ENCODE data around the gene ATP4B. TPM values are rescaled to one million over a fixed set of nuclear protein-coding genes. Genes with fewer than 3 reads are reported as not detected.
"Not testable (repeated sequence)": the region's sequence is repeated elsewhere in the genome, so short reads cannot be mapped to it uniquely, and the experiment has no call there.

ATP4B gene
- polyA plus RNA-seq, 1 of the 3 experiments (the other 2 are of a cell fraction), result not detected

DNA sequence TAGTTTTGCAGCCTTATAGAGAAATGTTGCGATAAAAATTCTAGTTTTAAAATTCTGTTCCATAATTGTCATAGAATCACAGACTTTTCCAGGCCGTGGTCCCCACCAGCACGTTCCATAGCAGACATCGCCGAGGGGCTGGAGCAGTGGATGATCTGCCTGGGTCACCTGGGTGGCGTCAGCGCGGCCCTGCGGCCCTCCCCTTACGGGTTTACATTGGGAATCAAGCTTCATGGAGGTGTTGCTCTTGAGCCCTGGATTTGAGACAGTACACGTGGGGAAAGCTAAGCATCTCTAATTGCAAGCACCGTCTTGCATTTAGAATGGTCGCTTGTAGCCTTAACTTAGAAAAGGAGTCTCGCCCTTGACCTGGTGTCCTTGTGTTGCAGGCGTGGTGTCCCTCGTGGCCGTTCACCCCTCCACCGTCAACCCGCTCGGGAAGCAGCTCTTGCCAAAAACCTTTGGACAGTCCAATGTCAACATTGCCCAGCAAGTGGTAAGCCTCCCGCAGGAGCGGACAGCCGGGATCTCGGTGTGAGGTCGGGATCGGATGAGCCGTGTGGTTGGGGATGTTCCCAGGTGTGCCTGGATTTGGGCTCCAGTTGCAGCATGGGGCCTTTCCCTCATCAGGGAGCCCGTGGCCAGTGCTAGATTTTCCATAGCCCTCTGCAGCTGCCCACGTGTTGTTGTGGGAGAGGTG lies 35.1 kb downstream of the ATP4B start:
- peaks cover 9 to 15% of the 10 kb centered on the region in 2 experiments; a peak in 3 of 4 replicates for H3K4me1 ChIP-seq (ENCODE audit: control insufficient read depth in 1 of 2, insufficient read depth in 2 of 2, low read depth in 1 of 2, low read length in 1 of 2)
- no peak overlapping the region for H3K4me2 ChIP-seq
- H3K4me3 ChIP-seq (ENCODE audit: low read depth in 2 of 2, low read length in 1 of 2), result no peak overlapping the region
- CTCF ChIA-PET, result interaction anchor here (1.7 kb wide), 1 partner anchor 102 kb away, joined by 5 read pairs; no protein-coding TSS in a partner anchor
- peaks cover 17% of the 10 kb centered on the region for H3F3A ChIP-seq (replicated peaks; ENCODE audit: insufficient read depth)
- H4K20me1 ChIP-seq (ENCODE audit: insufficient read depth), result peaks cover 48% of the 10 kb centered on the region
- no peak for DNase-seq
- peaks cover 27% of the 10 kb centered on the region for H3K79me2 ChIP-seq (ENCODE audit: insufficient read depth)
- no peaks in the 10 kb centered on the region for H3K27me3 ChIP-seq (ENCODE audit: insufficient read depth)
- H3K9ac ChIP-seq, result no peak overlapping the region
- no peak overlapping the region for H3K27ac ChIP-seq (ENCODE audit: low read depth in 2 of 2, low read length in 1 of 2)
- H3K36me3 ChIP-seq (replicated peaks in 1 of 2; ENCODE audit: control insufficient read depth in 1 of 2, insufficient read depth in 2 of 2, low read length in 1 of 2), result peaks cover 4 to 8% of the 10 kb centered on the region in 2 experiments
- H3K9me2 ChIP-seq, result no peaks in the 10 kb centered on the region
- POLR2A ChIA-PET, result no interaction called here
- no peak overlapping the region for H2AFZ ChIP-seq (ENCODE audit: low read depth)
- WGBS (ENCODE audit: low lambda C conversion rate), result 93% methylated on average over 18 of the region's 29 CpGs
- H3K9me3 ChIP-seq, result no peaks in the 10 kb centered on the region
- TF ChIP-seq RAD21 (IDR thresholded peaks at IDR 0.05; ENCODE audit: low read length), result no peak

DNA sequence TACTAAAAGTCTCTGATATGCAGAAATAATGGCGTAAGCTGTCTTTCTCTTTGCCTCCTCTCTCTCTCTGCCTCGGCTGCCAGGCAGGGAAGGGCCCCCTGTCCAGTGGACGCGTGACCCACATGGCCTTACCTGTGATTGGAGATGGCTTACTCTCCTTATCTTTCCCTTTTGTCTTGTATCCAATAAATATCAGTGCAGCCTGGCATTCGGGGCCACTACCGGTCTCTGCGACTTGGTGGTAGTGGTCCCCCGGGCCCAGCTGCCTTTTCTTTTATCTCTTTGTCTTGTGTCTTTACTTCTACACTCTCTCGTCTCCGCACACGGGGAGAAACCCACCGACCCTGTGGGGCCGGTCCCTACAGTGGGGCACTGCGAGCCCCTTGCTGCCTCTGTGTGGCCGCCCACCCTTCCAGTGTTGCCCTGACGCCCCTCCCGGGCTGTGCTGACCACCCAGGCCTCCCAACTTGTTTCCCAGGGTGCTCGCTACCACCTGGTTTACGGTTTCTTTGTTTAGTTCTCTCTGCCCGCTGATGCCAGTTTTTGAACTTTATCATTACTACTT lies 35.9 kb downstream of the ATP4B start:
- H3K27me3 ChIP-seq (ENCODE audit: insufficient read depth), result not testable (repeated sequence)

DNA sequence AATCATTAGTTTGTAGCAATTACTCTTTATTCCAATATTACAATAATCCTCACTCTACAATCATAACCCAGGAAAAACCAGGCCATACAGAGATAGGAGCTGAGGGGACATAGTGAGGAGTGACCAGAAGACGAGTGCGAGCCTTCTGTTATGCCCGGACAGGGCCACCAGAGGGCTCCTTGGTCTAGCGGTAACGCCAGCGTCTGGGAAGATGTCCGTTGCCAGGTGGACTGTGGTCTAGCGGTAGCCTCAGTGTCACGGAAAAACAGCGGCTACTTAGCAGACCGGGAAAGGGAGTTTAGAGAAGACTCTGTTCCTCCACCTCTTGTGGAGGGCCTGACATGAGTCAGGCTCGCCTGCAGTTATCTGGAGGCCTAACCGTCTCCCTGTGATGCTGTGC lies 36.5 kb downstream of the ATP4B start:
- DNase-seq; H2AFZ ChIP-seq (ENCODE audit: low read depth); H3K36me3 ChIP-seq (replicated peaks in 1 of 2; ENCODE audit: control insufficient read depth in 1 of 2, insufficient read depth in 2 of 2, low read length in 1 of 2); H3K4me3 ChIP-seq (ENCODE audit: low read depth in 2 of 2, low read length in 1 of 2); H3K4me2 ChIP-seq; H3K27ac ChIP-seq (ENCODE audit: low read depth in 2 of 2, low read length in 1 of 2); POLR2A ChIA-PET; H3K27me3 ChIP-seq (ENCODE audit: insufficient read depth); H3K9me3 ChIP-seq; H3K9me2 ChIP-seq; H3K9ac ChIP-seq: not testable (repeated sequence)
- TF ChIP-seq SMC3 (IDR thresholded peaks at IDR 0.05; ENCODE audit: low read depth, low read length) (peak; percentile 16; the same call in 1 of the 2 replicates), RAD21 (IDR thresholded peaks at IDR 0.05; ENCODE audit: low read length) (peak; percentile 53)
- TF ChIP-seq, protein P1, sequence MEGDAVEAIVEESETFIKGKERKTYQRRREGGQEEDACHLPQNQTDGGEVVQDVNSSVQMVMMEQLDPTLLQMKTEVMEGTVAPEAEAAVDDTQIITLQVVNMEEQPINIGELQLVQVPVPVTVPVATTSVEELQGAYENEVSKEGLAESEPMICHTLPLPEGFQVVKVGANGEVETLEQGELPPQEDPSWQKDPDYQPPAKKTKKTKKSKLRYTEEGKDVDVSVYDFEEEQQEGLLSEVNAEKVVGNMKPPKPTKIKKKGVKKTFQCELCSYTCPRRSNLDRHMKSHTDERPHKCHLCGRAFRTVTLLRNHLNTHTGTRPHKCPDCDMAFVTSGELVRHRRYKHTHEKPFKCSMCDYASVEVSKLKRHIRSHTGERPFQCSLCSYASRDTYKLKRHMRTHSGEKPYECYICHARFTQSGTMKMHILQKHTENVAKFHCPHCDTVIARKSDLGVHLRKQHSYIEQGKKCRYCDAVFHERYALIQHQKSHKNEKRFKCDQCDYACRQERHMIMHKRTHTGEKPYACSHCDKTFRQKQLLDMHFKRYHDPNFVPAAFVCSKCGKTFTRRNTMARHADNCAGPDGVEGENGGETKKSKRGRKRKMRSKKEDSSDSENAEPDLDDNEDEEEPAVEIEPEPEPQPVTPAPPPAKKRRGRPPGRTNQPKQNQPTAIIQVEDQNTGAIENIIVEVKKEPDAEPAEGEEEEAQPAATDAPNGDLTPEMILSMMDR (IDR thresholded peaks at IDR 0.05), result peak; percentile 51
- Histone ChIP-seq H3K79me2 (ENCODE audit: insufficient read depth) (peaks cover 35% of the 10 kb centered on the region), H4K20me1 (ENCODE audit: insufficient read depth) (peaks cover 51% of the 10 kb centered on the region), H3F3A (replicated peaks; ENCODE audit: insufficient read depth) (peaks cover 17% of the 10 kb centered on the region), H3K4me1 (ENCODE audit: control insufficient read depth in 1 of 2, insufficient read depth in 2 of 2, low read depth in 1 of 2, low read length in 1 of 2) (peaks cover 10 to 15% of the 10 kb centered on the region in 2 experiments; a peak in 3 of 4 replicates)
- WGBS (ENCODE audit: low lambda C conversion rate), result 86% methylated on average over 13 of the region's 13 CpGs
- CTCF ChIA-PET, result interaction anchor here (0.7 to 1.2 kb wide), 7 partner anchors 10 to 164 kb away, joined by 3 to 6 read pairs (median 3); no protein-coding TSS in a partner anchor

More for the DNA sequence above, 35.9 kb downstream of the ATP4B start:
- 96% methylated on average over 20 of the region's 20 CpGs for WGBS (ENCODE audit: low lambda C conversion rate)
- H3K4me3 ChIP-seq (ENCODE audit: low read depth in 2 of 2, low read length in 1 of 2); DNase-seq; H3K4me2 ChIP-seq; H2AFZ ChIP-seq (ENCODE audit: low read depth); H3K27ac ChIP-seq (ENCODE audit: low read depth in 2 of 2, low read length in 1 of 2); H3K9me3 ChIP-seq; H3K36me3 ChIP-seq (replicated peaks in 1 of 2; ENCODE audit: control insufficient read depth in 1 of 2, insufficient read depth in 2 of 2, low read length in 1 of 2); POLR2A ChIA-PET; H3K9ac ChIP-seq; H3K9me2 ChIP-seq: not testable (repeated sequence)
- Histone ChIP-seq H4K20me1 (ENCODE audit: insufficient read depth) (peaks cover 51% of the 10 kb centered on the region), H3K4me1 (ENCODE audit: control insufficient read depth in 1 of 2, insufficient read depth in 2 of 2, low read depth in 1 of 2, low read length in 1 of 2) (peaks cover 11 to 15% of the 10 kb centered on the region in 2 experiments; a peak in 3 of 4 replicates), H3K79me2 (ENCODE audit: insufficient read depth) (peaks cover 34% of the 10 kb centered on the region), H3F3A (replicated peaks; ENCODE audit: insufficient read depth) (peaks cover 17% of the 10 kb centered on the region)
- CTCF ChIA-PET, result interaction anchor here (1.1 kb wide), 1 partner anchor 165 kb away, joined by 3 read pairs; no protein-coding TSS in a partner anchor
